Cortex of kidney (tissue), 1 donor: ENCODE measurements around the gene ZZZ3.
"Not testable (repeated sequence)": the region's sequence is repeated elsewhere in the genome, so short reads cannot be mapped to it uniquely, and the experiment has no call there.

Source experiments
- DNase-seq: peaks from one replicate; lab custom pipeline; 2025; lab: John Stamatoyannopoulos, UW

ZZZ3 gene

DNA sequence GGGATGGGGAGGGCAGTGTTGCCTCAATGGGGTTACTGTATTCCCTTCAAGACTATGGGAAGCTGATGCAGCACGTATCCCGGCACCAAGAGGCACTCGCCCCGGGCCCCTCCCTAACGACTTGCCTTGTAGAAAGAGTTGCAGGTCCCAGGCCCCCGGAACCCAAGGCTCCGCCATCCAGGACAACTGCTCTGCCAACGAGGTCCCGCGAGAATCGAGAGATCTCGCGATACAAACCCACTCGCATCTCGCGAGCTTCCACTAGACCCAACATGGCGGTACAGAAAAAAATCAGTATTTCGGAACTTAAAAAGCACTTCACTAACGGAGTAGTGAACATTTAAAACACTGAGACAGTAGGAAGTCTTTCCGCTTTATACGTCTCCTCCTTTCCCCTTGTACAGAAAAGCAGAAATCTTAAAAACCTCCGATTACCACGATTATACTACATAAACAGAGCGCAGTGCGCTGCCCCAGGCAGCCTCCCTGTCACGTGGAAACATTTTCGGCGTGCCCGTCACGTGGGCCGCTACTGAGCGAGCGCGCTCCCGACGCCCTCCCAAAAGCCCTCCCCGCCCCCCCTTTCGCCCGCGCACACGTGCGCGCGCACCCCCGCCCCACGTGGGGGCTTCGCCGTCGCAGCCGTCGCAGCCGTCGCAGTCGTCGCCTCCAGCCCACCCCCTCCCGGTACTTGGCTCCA, at the start of gene ZZZ3:
TSS of gene ZZZ3 (minus strand) at position 199 of the 700 bp plus-strand sequence. CDS start 49,304 bp downstream, outside the sequence.
- no peak for DNase-seq

DNA sequence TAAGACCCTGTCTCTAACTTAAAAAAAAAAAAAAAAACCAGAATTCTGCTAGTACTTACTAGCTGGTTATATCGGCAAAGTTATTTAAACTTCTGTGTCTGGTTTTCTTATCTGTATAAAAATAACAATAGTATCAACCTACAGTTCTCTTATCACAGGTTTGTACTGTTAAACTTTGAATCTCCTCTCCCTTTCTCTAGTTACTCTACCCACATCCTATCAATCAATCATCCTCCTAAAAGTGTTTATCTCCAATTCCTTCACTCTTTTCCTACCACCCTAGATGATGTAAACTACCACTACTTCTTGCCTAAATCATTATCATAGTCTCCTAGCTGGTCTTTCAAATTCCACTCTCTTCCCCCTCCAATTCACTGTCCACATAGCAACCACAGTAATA, 49.6 kb upstream of the ZZZ3 start:
- DNase-seq, result no peak

DNA sequence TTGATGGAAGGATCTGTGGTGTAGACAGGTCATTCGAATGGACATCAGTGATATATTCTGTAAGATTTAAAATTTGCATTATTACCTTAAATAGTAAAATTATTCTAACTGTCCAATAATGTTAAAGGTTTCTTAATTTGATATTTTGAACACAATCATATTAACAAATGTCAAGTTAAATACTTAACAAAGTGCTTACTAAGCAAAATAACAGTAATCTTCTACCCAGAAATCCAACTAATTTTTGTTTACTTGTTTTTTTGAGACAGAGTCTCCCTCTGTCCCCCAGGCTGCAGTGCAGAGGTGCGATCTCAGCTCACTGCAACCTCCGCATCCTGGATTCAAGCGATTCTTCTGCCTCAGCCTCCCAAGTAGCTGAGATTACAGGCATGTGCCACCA, 43.2 kb upstream of the ZZZ3 start:
- DNase-seq, result no peak

DNA sequence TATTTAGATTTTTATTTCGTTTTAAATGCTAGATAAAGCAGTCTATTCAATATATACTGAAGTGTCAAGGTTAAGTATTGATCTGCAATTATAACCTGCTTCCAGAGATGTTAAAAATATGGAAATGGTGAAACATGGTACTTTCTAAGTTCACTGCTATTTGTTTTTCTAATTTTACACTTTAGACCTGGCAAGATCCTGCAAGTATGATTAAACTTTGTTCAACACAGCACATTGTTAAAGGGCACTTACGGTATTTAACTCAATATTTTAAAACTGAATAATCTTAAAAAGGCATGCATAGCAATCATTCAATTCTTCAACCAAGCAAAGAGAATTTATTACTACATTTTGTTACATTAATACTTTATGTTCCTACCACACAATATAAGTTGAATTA, 35.7 kb upstream of the ZZZ3 start:
- no peak for DNase-seq

DNA sequence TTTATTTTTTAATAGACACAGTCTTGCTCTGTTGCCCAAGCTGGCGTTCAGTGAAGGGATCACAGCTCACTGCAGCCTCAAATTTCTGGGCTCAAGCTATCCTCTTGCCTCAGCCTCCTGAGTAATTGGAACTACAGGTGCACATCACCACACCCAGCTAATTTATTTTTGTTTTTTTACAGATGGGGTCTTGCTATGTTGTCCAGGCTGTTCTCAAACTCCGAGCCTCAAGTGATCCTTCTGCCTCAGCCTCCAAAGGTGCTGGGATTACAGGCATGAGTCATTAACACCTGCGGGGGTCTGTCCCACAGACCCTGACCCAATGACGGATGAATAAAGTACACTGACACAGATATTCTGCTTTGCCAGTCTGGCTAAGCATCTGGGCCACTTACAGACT, 33.6 kb upstream of the ZZZ3 start:
- no peak for DNase-seq

DNA sequence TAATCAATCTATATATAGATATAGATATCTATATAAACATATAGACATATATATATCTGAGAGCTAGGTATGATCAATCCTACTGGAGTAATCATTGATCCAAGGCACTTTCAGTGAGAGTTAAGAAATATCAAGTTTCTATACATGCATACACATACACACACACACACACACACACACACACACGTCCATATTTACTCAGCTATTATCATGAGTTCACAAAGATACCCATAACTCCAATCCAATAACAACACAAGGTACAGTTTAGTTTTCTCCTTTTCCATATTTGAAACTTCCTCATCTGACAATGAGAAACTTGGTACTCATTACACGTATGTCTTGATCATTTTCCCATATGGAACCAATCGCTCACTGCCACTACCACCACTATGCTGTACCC, 27.3 kb upstream of the ZZZ3 start:
- no peak for DNase-seq

DNA sequence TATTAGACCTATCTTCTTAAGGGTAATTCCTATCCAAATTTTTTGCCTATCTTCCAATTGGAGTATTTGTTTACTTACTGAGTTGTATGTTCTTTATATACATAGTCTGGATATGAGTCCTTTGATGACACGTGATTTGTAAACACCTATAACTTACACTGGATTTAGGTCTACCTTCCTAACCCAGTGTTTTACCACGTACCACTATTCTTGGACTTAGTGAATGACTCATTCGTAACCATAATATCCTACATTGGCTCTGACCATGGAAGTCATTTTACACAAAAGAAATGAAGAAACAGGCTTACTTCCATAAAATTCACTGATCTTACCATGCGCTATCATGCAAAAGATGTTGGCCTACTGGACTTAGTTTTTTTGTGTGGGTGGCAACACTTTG, 23.9 kb upstream of the ZZZ3 start:
- DNase-seq, result no peak

DNA sequence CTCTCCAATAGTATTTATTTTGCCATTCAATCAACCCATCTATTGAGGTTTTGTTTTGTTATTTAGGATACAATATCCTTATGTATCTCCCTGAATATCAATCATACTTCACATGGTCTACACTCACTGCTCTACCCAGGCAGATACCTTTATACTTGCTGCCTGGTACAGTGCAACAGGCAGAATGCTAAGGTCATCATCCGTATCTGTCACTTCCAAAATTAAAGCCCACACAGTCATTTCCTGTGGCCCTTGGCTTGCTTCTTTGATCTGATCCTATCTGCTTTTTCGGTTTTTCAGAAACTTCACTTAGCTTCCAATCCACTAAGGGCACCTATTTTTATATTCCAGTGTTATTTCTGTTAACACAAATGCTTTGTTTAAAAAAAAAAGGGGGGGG, 22.3 kb upstream of the ZZZ3 start:
- DNase-seq, result no peak

DNA sequence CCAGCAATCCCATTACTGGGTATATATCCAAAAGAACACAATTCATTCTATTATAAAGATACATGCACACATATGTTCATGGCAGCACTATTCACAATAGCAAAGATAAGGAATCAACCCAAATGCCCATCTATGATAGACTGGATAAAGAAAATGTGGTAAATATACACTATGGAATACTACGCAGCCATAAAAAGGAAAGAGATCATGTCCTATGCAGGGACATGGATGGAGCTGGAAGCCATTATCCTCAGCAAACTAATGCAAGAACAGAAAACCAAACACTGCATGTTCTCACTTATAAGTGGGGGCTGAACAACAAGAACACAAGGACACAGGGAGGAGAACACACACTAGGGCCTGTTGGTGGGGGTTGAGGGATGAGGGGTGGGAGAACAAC, 17.2 kb upstream of the ZZZ3 start:
- not testable (repeated sequence) for DNase-seq

DNA sequence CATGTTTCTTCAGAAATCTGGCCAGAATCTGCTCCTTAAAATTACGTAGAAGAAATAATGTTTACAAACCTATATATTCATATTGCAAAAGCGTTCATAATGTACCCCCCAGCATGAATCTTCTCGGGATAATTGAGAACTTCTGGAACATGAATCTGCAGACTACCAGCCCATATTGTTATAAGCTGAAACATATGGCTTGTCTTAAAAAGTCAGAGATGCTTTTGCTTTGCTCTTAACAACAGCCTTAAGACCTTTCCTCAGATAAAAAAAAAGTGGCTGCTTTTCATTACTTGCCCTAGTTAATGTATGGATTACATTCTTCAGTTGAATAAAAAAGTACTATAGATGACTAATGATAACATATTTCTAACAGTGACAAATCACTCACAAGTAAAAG, 15.0 kb upstream of the ZZZ3 start:
- DNase-seq, result no peak

DNA sequence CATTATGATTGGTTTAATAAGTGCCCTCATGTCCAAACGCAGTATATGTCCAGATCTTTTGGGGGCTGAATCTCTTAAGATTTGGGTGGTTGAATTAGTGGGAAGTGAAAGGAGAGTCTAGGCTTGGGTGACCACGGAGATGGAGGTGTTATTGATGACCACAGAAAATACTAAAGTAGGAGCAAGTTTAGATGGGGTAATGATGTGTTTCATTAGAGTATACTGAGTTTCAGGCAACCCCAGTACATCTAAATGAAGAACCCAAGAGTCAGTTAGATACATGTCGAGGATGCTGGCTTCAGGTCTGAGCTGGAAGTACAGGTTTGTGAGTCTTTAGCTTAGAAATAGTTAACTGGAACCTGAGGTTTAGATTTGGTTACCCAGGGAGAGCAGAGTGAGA, 6.5 kb upstream of the ZZZ3 start:
- no peak for DNase-seq

DNA sequence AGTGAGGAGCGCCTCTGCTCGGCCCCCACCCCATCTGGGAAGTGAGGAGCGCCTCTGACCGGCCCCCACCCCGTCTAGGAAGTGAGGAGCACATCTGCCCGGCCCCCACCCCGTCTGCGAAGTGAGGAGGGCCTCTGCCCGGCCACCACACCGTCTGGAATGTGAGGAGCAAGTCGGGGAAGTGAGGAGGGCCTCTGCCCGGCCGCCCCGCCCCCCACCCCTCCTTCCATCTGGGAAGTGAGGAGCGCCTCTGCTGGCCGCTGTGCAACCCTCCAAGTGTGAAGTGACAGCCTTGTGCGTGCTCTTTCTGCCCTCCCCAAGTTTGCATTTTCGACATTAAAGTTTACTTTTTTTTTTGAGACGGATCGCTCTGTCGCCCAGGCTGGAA, 5.1 kb upstream of the ZZZ3 start:
- DNase-seq, result no peak

DNA sequence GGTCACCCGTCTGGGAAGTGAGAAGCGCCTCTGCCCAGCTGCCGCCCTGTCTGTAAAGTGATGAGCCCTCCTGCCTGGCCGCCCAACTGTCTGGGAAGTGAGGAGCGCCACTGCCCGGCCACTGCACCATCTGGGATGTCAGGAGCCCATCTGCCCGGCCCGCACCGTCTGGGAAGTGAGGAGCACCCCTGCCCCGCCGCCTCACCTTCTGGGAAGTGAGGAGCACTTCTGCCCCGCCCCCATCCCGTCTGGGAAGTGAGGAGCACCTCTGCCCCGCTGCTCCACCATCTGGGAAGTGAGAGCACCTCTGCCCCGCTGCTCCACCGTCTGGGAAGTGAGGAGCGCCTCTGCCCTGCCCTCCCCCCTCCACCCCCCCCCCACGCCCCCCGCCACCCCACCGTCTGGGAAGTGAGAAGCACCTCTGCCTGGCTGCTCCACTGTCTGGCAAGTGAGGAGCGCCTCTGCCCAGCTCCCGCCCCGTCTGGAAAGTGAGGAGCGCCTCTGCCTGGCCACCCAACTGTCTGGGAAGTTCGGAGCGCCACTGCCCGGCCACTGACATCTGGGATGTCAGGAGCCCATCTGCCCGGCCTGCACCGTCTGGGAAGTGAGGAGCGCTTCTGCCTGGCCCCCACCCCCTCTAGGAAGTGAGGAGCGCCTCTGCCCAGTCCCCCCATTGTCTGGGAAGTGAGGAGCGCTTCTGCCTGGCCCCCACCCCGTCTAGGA, 4.5 kb upstream of the ZZZ3 start:
- no peak for DNase-seq

DNA sequence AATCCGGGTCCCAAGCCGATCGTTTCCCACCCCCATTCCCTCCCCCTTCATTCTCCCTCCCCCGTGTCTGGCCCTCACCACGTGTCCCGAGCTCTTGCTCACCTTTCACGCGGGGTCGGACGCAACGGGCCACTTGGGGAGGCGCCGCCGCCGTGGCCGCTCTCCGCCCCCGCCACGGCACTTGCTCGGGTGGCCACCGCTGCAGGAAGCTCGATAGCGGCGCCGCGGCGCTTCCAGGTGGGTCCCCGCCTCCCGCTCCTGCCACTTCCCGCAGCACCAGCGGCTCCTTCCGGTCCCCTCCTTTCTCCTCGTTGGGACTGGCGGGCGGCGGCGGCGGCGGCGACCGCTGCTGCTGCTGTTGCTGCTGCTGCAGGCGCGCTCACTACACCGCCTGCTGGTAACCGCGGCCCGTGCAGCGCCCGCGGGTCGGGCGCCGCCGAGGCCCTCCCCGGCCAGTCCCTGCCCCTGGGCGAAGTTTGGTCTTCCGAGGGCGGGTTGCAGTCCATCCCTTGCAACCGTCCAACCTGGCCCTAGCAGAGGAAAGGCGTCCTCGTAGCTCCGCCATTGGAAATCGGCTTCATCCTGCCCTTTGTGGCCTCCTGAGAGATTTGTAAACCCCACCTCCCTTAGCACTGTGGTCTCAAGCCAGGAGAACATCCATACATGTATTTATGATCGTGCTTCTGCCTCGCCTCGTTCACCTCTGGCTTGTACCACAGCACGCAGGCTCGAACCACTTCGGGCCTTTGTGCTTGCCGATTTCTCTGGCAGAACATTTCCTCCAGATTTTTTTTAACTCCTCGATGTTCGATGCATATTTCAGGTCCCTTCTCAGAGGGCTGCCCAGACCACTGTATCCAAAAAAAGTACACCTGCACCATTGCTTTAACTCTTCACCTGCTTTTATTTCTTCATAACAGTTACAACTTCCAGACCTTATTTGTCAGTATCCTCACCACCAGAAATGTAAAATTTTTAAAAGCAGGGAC, 996 bp upstream of the ZZZ3 start:
- DNase-seq, result peak; percentile 54

DNA sequence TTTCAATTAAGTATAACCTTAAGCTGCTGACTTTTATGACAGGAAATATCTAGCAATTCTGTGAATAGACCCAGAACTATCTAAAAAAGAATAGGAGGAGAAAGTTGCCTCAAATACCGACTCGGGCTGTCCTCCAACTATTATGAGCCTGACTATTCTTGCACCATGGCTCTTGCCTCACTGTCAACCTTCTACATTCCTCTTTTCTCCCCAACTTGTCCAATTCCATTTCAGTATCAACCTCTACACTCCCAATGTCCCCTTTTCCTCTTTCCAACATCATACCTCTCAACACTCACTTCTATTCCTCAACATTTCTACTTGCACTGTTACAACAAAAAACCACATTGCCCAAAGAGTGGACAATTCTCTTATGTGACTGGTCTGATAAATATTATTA, 2.3 kb downstream of the ZZZ3 start:
- no peak for DNase-seq

DNA sequence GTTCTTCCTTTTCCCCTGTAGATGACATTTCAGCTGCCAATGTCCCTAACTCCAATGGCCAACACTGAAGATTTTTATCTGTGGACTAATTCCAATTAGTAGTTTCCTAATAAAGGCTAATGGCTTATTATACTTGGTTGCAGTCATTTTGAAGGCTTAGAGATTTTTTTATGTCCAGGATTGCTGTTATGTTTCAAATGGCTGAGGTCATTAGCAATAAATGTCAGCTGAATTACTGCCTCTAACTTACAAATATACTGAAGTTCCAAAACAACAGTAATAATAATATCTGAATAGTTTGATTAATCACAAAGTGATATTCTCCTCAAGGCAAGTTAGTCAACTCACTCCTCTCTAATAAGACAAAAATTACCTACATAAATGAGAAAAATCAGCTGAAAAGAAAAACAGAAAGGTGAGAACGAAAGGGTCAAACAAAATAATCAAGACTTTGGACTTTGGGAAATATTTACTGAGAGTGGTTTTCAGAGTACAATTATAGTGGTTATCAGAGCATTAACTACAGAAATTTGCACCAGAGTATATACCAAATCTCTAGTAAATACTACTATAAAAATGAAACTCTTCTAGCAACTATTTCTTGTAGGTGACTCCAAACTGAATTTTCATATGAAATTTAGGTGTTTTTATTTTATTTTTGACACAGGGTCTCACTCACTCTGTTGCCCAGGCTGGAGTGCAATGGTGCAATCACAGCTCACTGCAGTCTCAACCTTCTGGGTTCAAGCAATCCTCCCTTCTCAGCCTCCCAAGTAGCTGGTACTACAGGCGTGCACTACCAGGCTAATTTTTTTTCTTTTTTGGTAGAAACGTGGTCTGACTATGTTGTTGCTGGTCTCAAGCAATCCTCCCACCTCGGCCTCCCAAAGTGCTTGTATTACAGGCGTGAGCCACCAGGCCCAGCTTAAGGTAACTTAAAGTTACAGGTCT, 3.5 kb downstream of the ZZZ3 start:
- DNase-seq, result no peak

DNA sequence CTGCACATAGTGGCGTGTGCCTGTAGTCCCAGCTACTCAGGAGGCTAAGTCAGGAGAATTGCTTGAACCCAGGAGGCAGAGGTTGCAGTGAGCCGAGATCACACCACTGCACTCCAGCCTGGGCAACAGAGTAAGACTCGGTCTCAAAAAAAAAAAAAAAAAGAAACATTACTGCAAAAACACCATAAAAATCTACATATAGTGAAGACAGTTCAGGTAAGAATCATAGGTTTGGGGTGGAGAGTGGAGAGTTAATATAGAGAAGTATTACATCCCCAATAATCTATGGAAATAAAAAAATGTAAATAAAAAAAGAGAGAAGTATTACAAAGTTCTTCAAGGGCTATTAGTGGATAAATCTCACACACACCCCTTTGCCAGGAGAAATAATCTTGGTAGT, 7.7 kb downstream of the ZZZ3 start:
- DNase-seq, result not testable (repeated sequence)

DNA sequence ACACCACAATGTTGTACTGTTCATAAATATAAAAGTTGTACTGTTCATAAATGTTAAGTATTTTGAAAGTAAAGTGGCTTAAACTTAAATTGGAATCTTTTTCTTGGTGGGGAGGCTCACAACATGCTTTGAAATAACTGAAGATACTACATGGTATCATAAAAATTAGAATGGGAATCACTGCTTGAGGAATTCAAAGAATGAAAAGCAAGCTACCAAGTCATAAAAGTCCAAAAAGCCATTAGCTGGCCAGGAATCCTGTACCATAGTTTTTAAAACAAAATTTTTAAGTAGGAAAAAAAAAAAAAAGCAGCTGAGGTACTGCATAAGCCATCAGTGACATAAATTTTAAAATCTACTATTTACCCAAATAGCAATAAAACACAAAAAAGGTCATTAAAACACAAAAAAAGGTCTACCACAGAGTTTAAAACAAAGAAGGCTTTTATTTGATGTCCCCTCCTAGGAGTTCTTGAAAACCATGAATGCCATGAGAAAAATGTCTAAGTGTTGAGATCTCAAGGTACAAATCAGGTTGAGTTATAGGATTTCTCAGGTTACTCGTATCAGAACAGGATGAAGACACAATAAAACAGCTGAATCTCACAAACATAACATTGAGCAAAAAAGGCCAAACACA, 8.6 kb downstream of the ZZZ3 start:
- DNase-seq, result no peak

DNA sequence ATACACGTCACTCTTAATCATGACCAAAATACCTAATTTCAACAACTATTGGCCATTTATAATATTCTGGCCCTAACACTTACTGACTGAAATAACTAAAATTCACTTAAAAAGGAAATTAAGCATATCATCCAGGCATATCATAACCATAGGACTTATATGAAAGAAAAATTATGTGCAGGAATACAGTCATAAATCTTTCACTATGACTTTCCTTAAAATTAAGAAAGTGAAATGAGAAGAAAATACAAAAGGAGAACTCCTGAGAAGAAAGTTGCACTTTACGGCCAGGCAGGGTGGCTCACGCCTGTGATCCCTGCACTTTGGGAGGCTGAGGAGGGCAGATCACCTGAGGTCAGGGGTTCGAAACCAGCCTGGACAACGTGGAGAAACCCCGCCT, 9.4 kb downstream of the ZZZ3 start:
- no peak for DNase-seq

DNA sequence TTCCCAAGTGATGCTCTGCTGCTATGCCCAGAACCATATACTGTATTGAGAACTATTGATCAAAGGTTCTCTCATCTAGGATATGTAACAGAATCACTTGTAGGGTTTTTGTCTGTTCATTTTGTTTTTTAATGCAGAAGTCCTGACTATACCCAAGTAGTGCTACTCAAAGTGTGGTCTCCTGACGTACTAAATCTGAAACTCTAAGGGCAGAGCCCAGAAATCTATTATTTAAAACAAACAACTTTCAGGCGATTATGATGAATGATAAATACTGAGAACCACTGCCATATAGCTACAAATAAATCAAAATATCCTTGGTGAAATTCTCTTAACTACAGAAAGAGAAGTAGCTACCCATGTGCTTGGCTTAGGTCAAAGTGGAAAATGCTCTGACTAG, 10.1 kb downstream of the ZZZ3 start:
- DNase-seq, result no peak

DNA sequence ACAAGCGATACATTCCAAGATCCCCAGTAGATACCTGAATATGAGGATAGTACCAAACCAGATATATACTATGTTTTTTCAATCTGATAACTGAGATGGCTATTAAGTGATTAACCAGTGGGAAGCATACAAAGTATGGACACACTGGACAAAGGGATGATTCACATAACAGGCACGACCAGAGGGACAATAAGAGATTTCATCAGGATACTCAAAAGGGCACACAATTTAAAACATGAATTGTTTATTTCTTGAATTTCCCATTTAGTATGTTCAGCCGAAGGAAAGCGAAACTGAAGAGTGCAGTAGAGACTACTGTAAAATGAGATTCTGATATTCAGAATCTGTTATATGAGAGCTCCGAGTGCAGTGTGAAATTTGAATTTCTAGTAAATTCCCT, 10.6 kb downstream of the ZZZ3 start:
- DNase-seq, result no peak
